Lung (tissue), 12 donors: ENCODE measurements around the gene C4orf50. TPM values are rescaled to one million over a fixed set of nuclear protein-coding genes. Genes with fewer than 3 reads are reported as not detected.

Source experiments
- ATAC-seq: fragments of 200-7000 bp; cut with Tn5 transposase; one replicate; pipeline ENCODE4 v1.9.1; 2020; ENCODE audit warnings: moderate number of reproducible peaks; ENCODE audit not compliant: insufficient read depth, low FRiP score
- DNase-seq, 3 donors: peaks; one replicate each; pipeline ENCODE4 v3.0.0-alpha.2; 2013 to 2017
- H3K27ac ChIP-seq, 2 donors: one replicate each; pipeline ENCODE4 v1.5.1; 2013; ENCODE audit warnings: mild to moderate bottlenecking in 2 of 2, moderate library complexity in 2 of 2, control low read depth in 1 of 2, inconsistent platforms in 1 of 2, low read depth in 1 of 2, low read length in 1 of 2
- H3K27me3 ChIP-seq, 3 donors: one replicate each; pipeline ENCODE4 v1.5.1; 2013; ENCODE audit warnings: low read length in 2 of 3; ENCODE audit not compliant: control insufficient read depth in 3 of 3, insufficient read depth in 3 of 3
- H3K36me3 ChIP-seq, 4 donors: one replicate each; pipeline ENCODE4 v1.5.1; 2013; ENCODE audit warnings: low read length in 4 of 4, mild to moderate bottlenecking in 1 of 4, moderate library complexity in 1 of 4; ENCODE audit not compliant: control insufficient read depth in 4 of 4, insufficient read depth in 4 of 4
- H3K4me1 ChIP-seq, 5 donors: one replicate each; pipeline ENCODE4 v1.5.1; 2013; ENCODE audit warnings: low read length in 5 of 5, mild to moderate bottlenecking in 2 of 5, moderate library complexity in 1 of 5; ENCODE audit not compliant: control insufficient read depth in 5 of 5, insufficient read depth in 5 of 5
- H3K4me3 ChIP-seq: one replicate; pipeline ENCODE4 v1.5.1; 2013; ENCODE audit warnings: mild to moderate bottlenecking, control low read depth, moderate library complexity
- H3K9ac ChIP-seq, 2 donors: one replicate each; pipeline ENCODE4 v1.5.1; 2013; ENCODE audit warnings: low read length in 2 of 2, control low read depth in 1 of 2; ENCODE audit not compliant: insufficient read depth in 1 of 2
- H3K9me3 ChIP-seq, 4 donors: one replicate each; pipeline ENCODE4 v1.5.1; 2013; ENCODE audit warnings: low read length in 3 of 4, mild to moderate bottlenecking in 1 of 4, moderate library complexity in 1 of 4; ENCODE audit not compliant: control insufficient read depth in 4 of 4, insufficient read depth in 3 of 4
- WGBS, 2 donors: extraction: QIAGEN DNeasy Blood & Tissue Kit; methylation state at CpG; one replicate each; pipeline ENCODE4 v1.1.7; 2013; 5-methylcytosine and 5-hydroxymethylcytosine counted together
- polyA plus RNA-seq, 2 donors: library from polyadenylated mRNA; stranded (reverse); fragments of 200-250 nt; gene quantifications; one replicate each; pipeline ENCODE4 v1.2.1, GENCODE V29; 2013
- total RNA-seq, 2 donors: library from RNA; depleted of rRNA in 1 of 2; stranded (reverse); fragments of >200 nt in 1 of 2; gene quantifications; one replicate each; pipeline ENCODE4 v1.2.1, GENCODE V29; 2014 to 2021
- TF ChIP-seq, protein P1 (sequence below): IDR thresholded peaks from 2 replicates; pipeline ENCODE4 v1.5.1; 2012; ENCODE audit warnings: mild to moderate bottlenecking; ENCODE audit errors: control extremely low read depth, extremely low read depth
- donor health status: control.
- donor health status: control.
- donor health status: Bipolar disorder and iron deficiency.
- donor health status: healthy.
- donor health status: DM: yes; HTN: yes; CAD: no.

The C4orf50 gene
- total and polyA plus RNA-seq, 4 donors: 0.02 to 0.04 (median 0.03) TPM

- Histone ChIP-seq H3K27ac (no peak overlapping the region), H3K27me3 (peaks cover 0 to 6% (median 3%) of the 10 kb centered on the region in 3 donors), H3K9me3 (peaks cover 0 to 2% (median 0%) of the 10 kb centered on the region in 4 donors), H3K9ac (no peak overlapping the region), H3K4me1 (no peaks in the 10 kb centered on the region), H3K36me3 (no peaks in the 10 kb centered on the region), H3K4me3 (no peak overlapping the region)
- TF ChIP-seq, protein P1, sequence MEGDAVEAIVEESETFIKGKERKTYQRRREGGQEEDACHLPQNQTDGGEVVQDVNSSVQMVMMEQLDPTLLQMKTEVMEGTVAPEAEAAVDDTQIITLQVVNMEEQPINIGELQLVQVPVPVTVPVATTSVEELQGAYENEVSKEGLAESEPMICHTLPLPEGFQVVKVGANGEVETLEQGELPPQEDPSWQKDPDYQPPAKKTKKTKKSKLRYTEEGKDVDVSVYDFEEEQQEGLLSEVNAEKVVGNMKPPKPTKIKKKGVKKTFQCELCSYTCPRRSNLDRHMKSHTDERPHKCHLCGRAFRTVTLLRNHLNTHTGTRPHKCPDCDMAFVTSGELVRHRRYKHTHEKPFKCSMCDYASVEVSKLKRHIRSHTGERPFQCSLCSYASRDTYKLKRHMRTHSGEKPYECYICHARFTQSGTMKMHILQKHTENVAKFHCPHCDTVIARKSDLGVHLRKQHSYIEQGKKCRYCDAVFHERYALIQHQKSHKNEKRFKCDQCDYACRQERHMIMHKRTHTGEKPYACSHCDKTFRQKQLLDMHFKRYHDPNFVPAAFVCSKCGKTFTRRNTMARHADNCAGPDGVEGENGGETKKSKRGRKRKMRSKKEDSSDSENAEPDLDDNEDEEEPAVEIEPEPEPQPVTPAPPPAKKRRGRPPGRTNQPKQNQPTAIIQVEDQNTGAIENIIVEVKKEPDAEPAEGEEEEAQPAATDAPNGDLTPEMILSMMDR: no peak
- 63 to 81% methylated on average over 17 of the region's 17 CpGs for WGBS, 2 donors
- DNase-seq (no peak), ATAC-seq (no peak)
These were observed 32.3 kb upstream of the C4orf50 start for GRCh38 chr4:6050551-6050950.

- Histone ChIP-seq H3K4me1 (no peaks in the 10 kb centered on the region), H3K9ac (no peak overlapping the region), H3K27me3 (peaks cover 0 to 6% (median 5%) of the 10 kb centered on the region in 3 donors), H3K4me3 (no peak overlapping the region), H3K9me3 (peaks cover 0 to 2% (median 0%) of the 10 kb centered on the region in 4 donors), H3K36me3 (no peaks in the 10 kb centered on the region), H3K27ac (no peak overlapping the region)
- TF ChIP-seq, protein P1: no peak
- ATAC-seq (no peak), DNase-seq (no peak)
- WGBS, 2 donors: 86 to 87% methylated on average over 8 of the region's 8 CpGs
These were observed 31.8 kb upstream of the C4orf50 start for GRCh38 chr4:6049985-6050384.

GRCh38 chr4:6049278-6049677, 31.0 kb upstream of the C4orf50 start:
- 92 to 93% methylated on average over 12 of the region's 12 CpGs for WGBS, 2 donors
- TF ChIP-seq, protein P1: no peak
- no peak for ATAC-seq
- no peak overlapping the region for H3K4me3 ChIP-seq
- no peak overlapping the region for H3K27ac ChIP-seq
- no peaks in the 10 kb centered on the region for H3K4me1 ChIP-seq
- DNase-seq: no peak
- peaks cover 0 to 6% (median 6%) of the 10 kb centered on the region in 3 donors for H3K27me3 ChIP-seq
- peaks cover 0 to 2% (median 0%) of the 10 kb centered on the region in 4 donors for H3K9me3 ChIP-seq
- no peaks in the 10 kb centered on the region for H3K36me3 ChIP-seq
- no peak overlapping the region for H3K9ac ChIP-seq

- DNase-seq: peak in 1 of 3 donors; percentile 11
- ATAC-seq: no peak
- TF ChIP-seq, protein P1: no peak
- peaks cover 0 to 6% (median 6%) of the 10 kb centered on the region in 3 donors for H3K27me3 ChIP-seq
- peaks cover 0 to 2% (median 0%) of the 10 kb centered on the region in 4 donors for H3K9me3 ChIP-seq
- H3K9ac ChIP-seq: no peak overlapping the region
- no peak overlapping the region for H3K27ac ChIP-seq
- H3K36me3 ChIP-seq: no peaks in the 10 kb centered on the region
- H3K4me3 ChIP-seq: no peak overlapping the region
- 40 to 51% methylated on average over 12 of the region's 12 CpGs for WGBS, 2 donors
- H3K4me1 ChIP-seq: no peaks in the 10 kb centered on the region
These were observed 30.3 kb upstream of the C4orf50 start for GRCh38 chr4:6048537-6048936.
